H54 (cell line): ENCODE measurements around the gene CD151.

ENCODE experiments used
- DNase-seq: peaks from one replicate; pipeline ENCODE4 v3.0.0; 2011; ENCODE audit warnings: low spot score, mixed read lengths; ENCODE audit not compliant: insufficient read length
- FAIRE-seq: peaks from 3 replicates; lab custom pipeline; 2011; peaks lifted over from hg19 to GRCh38; lab: Jason Lieb, UNC
- POLR2A ChIP-seq: IDR thresholded peaks from 2 replicates; pipeline ENCODE4 v1.6.1; 2011; ENCODE audit warnings: low read depth, mild to moderate bottlenecking, low read length

Gene CD151

GRCh38 chr11:852762-853161 lies 20.0 kb downstream of the CD151 start:
- FAIRE-seq (no peak), DNase-seq (no peak)
- TF ChIP-seq POLR2A = no peak

- DNase-seq (no peak), FAIRE-seq (no peak)
- TF ChIP-seq POLR2A = no peak
Observed at GRCh38 chr11:853682-854448, 21.1 kb downstream of the CD151 start.

GRCh38 chr11:854601-855329 lies 22.0 kb downstream of the CD151 start:
- DNase-seq (no peak), FAIRE-seq (no peak)
- TF ChIP-seq POLR2A = no peak

GRCh38 chr11:855330-855674 lies 22.6 kb downstream of the CD151 start:
- no peak for TF ChIP-seq POLR2A
- DNase-seq = no peak
- no peak for FAIRE-seq

GRCh38 chr11:855796-856195 lies 23.0 kb downstream of the CD151 start:
- FAIRE-seq (no peak), DNase-seq (no peak)
- TF ChIP-seq POLR2A = no peak

- TF ChIP-seq POLR2A = no peak
- FAIRE-seq (no peak), DNase-seq (no peak)
Observed at GRCh38 chr11:856397-856796, 23.6 kb downstream of the CD151 start.

GRCh38 chr11:858053-858761 lies 25.5 kb downstream of the CD151 start:
- TF ChIP-seq POLR2A = no peak
- DNase-seq (no peak), FAIRE-seq (no peak)

- DNase-seq (no peak), FAIRE-seq (no peak)
Observed at GRCh38 chr11:858762-859339, 26.1 kb downstream of the CD151 start.

GRCh38 chr11:859394-860131 lies 26.8 kb downstream of the CD151 start:
- no peak for TF ChIP-seq POLR2A
- DNase-seq (peak; percentile 71), FAIRE-seq (no peak)

More at GRCh38 chr11:858762-859339, 26.1 kb downstream of the CD151 start:
- no peak for TF ChIP-seq POLR2A

GRCh38 chr11:860234-861104 lies 27.7 kb downstream of the CD151 start:
- no peak for DNase-seq
- no peak for FAIRE-seq

GRCh38 chr11:861105-861479 lies 28.3 kb downstream of the CD151 start:
- FAIRE-seq = no peak
- no peak for DNase-seq
- TF ChIP-seq POLR2A = no peak

More at GRCh38 chr11:860234-861104, 27.7 kb downstream of the CD151 start:
- TF ChIP-seq POLR2A = no peak

GRCh38 chr11:862081-862661 lies 29.4 kb downstream of the CD151 start:
- FAIRE-seq (no peak), DNase-seq (no peak)
- no peak for TF ChIP-seq POLR2A
